NCI-H2227 (cell line): ENCODE measurements around the gene PLA2G4A.

ENCODE experiments used
- DNase-seq: peaks from one replicate; lab custom pipeline; 2025; ENCODE audit not compliant: unreplicated experiment; lab: John Stamatoyannopoulos, UW

Gene PLA2G4A

GRCh38 chr1:186872291-186872690 lies 43.5 kb downstream of the PLA2G4A start:
- DNase-seq: no peak

GRCh38 chr1:186873687-186874086 lies 44.9 kb downstream of the PLA2G4A start:
- DNase-seq: no peak

GRCh38 chr1:186875896-186876835 lies 47.4 kb downstream of the PLA2G4A start:
- DNase-seq: no peak

GRCh38 chr1:186878356-186878755 lies 49.6 kb downstream of the PLA2G4A start:
- DNase-seq: no peak

GRCh38 chr1:186880982-186881381 lies 52.2 kb downstream of the PLA2G4A start:
- DNase-seq: no peak

- no peak for DNase-seq
Observed at GRCh38 chr1:186882372-186883134, 53.8 kb downstream of the PLA2G4A start.

GRCh38 chr1:186884251-186884650 lies 55.5 kb downstream of the PLA2G4A start:
- DNase-seq: no peak

GRCh38 chr1:186887203-186887602 lies 58.5 kb downstream of the PLA2G4A start:
- DNase-seq: no peak

GRCh38 chr1:186888367-186888766 lies 59.6 kb downstream of the PLA2G4A start:
- DNase-seq: no peak

GRCh38 chr1:186892936-186893335 lies 64.2 kb downstream of the PLA2G4A start:
- DNase-seq: no peak

- no peak for DNase-seq
Observed at GRCh38 chr1:186894415-186894814, 65.7 kb downstream of the PLA2G4A start.

- no peak for DNase-seq
Observed at GRCh38 chr1:186896211-186896610, 67.5 kb downstream of the PLA2G4A start.

- DNase-seq: no peak
Observed at GRCh38 chr1:186897008-186897407, 68.3 kb downstream of the PLA2G4A start.

- DNase-seq: no peak
Observed at GRCh38 chr1:186899577-186899976, 70.8 kb downstream of the PLA2G4A start.

GRCh38 chr1:186899977-186900376 lies 71.2 kb downstream of the PLA2G4A start:
- DNase-seq: no peak

- DNase-seq: no peak
Observed at GRCh38 chr1:186900539-186901237, 71.9 kb downstream of the PLA2G4A start.

GRCh38 chr1:186901631-186902030 lies 72.9 kb downstream of the PLA2G4A start:
- no peak for DNase-seq

- no peak for DNase-seq
Observed at GRCh38 chr1:186903374-186904136, 74.8 kb downstream of the PLA2G4A start.

- DNase-seq: no peak
Observed at GRCh38 chr1:186904361-186904760, 75.6 kb downstream of the PLA2G4A start.

- DNase-seq: no peak
Observed at GRCh38 chr1:186905561-186905960, 76.8 kb downstream of the PLA2G4A start.

- DNase-seq: no peak
Observed at GRCh38 chr1:186915555-186915954, 86.8 kb downstream of the PLA2G4A start.
